ENCODE results near the gene EZH2. TPM values are rescaled to one million over a fixed set of nuclear protein-coding genes. Genes with fewer than 3 reads are reported as not detected.

Gene EZH2
- polyA plus RNA-seq, 1 donor from 2014 or later, result 67.2 TPM

DNA sequence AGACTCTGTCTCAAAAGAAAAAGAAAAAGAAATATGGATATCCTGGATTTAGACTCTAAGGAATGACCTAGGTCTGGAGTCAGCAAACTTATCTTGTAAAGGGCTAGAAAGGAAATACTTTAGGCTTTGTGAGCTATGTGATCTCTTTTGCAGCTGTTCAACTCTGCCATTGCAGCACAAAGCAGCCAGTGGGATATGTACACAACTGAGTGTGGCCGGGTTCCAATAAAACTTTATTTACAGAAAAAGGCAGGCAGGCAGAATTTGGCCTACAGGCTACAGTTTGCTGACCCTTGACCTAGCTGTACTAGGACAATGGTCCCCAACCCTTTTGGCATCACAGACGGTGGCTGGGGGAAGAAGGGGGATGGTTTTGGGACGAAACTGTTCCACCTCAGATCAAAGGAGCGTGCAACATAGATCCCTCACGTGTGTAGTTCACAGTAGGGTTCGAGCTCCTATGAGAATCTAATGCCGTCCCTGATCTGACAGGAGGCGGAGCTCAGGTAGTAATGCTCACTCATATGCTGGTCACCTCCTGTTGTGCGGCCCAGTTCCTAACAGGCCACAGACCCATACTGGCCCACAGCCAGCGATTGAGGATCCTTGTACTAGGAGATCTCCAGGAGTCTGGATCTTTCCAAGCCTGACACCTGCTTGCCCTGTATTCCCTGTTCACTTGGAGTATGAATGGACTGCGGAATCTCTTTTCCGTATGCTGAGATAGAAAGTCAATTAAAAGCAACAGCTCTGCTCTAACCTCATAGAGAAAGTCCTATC lies 122.4 kb downstream of the EZH2 start:
- no peak overlapping the region for H3K4me3 ChIP-seq (ENCODE audit: low read length)
- no peaks in the 10 kb centered on the region for H3K79me2 ChIP-seq (replicated peaks; ENCODE audit: insufficient read depth, low read length)
- H3K27ac ChIP-seq (ENCODE audit: low read length), result no peak overlapping the region
- no peak overlapping the region for H2AFZ ChIP-seq (ENCODE audit: low read depth, low read length)
- no peak overlapping the region for H3K9ac ChIP-seq (ENCODE audit: low read length)
- no peaks in the 10 kb centered on the region for H3K27me3 ChIP-seq (ENCODE audit: insufficient read depth, low read depth, low read length)
- no peaks in the 10 kb centered on the region for H3F3A ChIP-seq (ENCODE audit: insufficient read depth, low read length, poor library complexity, severe bottlenecking)
- no peaks in the 10 kb centered on the region for H3K9me3 ChIP-seq (ENCODE audit: low read length)
- H3K4me2 ChIP-seq (ENCODE audit: low read length), result no peak overlapping the region
- TF ChIP-seq RAD21 (conservative IDR thresholded peaks at IDR 0.05) (no peak), EP300 (conservative IDR thresholded peaks at IDR 0.05; ENCODE audit: poor library complexity, severe bottlenecking) (no peak), EZH2 (IDR thresholded peaks at IDR 0.05; ENCODE audit: borderline replicate concordance, insufficient read depth, low read length, poor library complexity, severe bottlenecking) (no peak), SMC3 (conservative IDR thresholded peaks at IDR 0.05; ENCODE audit: poor library complexity) (no peak), TAF1 (IDR thresholded peaks at IDR 0.05; ENCODE audit: low read depth) (no peak), MXI1 (conservative IDR thresholded peaks at IDR 0.05; ENCODE audit: poor library complexity, severe bottlenecking) (no peak), POLR2AphosphoS5 (IDR thresholded peaks at IDR 0.05) (no peak)
- TF ChIP-seq, protein P1, sequence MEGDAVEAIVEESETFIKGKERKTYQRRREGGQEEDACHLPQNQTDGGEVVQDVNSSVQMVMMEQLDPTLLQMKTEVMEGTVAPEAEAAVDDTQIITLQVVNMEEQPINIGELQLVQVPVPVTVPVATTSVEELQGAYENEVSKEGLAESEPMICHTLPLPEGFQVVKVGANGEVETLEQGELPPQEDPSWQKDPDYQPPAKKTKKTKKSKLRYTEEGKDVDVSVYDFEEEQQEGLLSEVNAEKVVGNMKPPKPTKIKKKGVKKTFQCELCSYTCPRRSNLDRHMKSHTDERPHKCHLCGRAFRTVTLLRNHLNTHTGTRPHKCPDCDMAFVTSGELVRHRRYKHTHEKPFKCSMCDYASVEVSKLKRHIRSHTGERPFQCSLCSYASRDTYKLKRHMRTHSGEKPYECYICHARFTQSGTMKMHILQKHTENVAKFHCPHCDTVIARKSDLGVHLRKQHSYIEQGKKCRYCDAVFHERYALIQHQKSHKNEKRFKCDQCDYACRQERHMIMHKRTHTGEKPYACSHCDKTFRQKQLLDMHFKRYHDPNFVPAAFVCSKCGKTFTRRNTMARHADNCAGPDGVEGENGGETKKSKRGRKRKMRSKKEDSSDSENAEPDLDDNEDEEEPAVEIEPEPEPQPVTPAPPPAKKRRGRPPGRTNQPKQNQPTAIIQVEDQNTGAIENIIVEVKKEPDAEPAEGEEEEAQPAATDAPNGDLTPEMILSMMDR (IDR thresholded peaks at IDR 0.05; ENCODE audit: poor library complexity, severe bottlenecking), result no peak
- TF ChIP-seq, protein P2, sequence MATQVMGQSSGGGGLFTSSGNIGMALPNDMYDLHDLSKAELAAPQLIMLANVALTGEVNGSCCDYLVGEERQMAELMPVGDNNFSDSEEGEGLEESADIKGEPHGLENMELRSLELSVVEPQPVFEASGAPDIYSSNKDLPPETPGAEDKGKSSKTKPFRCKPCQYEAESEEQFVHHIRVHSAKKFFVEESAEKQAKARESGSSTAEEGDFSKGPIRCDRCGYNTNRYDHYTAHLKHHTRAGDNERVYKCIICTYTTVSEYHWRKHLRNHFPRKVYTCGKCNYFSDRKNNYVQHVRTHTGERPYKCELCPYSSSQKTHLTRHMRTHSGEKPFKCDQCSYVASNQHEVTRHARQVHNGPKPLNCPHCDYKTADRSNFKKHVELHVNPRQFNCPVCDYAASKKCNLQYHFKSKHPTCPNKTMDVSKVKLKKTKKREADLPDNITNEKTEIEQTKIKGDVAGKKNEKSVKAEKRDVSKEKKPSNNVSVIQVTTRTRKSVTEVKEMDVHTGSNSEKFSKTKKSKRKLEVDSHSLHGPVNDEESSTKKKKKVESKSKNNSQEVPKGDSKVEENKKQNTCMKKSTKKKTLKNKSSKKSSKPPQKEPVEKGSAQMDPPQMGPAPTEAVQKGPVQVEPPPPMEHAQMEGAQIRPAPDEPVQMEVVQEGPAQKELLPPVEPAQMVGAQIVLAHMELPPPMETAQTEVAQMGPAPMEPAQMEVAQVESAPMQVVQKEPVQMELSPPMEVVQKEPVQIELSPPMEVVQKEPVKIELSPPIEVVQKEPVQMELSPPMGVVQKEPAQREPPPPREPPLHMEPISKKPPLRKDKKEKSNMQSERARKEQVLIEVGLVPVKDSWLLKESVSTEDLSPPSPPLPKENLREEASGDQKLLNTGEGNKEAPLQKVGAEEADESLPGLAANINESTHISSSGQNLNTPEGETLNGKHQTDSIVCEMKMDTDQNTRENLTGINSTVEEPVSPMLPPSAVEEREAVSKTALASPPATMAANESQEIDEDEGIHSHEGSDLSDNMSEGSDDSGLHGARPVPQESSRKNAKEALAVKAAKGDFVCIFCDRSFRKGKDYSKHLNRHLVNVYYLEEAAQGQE (IDR thresholded peaks at IDR 0.05; ENCODE audit: borderline replicate concordance), result no peak
- no peaks in the 10 kb centered on the region for H3K9me2 ChIP-seq (ENCODE audit: insufficient read depth, low read length)
- H4K20me1 ChIP-seq (ENCODE audit: insufficient read depth), result no peaks in the 10 kb centered on the region
- H3K36me3 ChIP-seq (ENCODE audit: insufficient read depth, low read length), result peaks cover 7% of the 10 kb centered on the region

Small RNA genes lying within 50 kb of the gene (small RNA-seq; reads per million reads assigned to genes)
- gene RF00017 (0 reads per million in 3 experiments), gene RN7SL569P (0 reads per million in 3 experiments), gene RNU7-20P (0 reads per million in 3 experiments)

Other genes starting within 250 kb of the EZH2 start
- gene CUL1, start 185.4 kb downstream of the EZH2 start, polyA plus RNA-seq, result 75.7 and 77.5 TPM in 2 replicates
- gene PDIA4, start 144.2 kb upstream of the EZH2 start, polyA plus RNA-seq, result 41.8 and 45.6 TPM in 2 replicates
- 7.8 and 8.2 TPM in 2 replicates for gene ZNF786, start 206.4 kb upstream of the EZH2 start, polyA plus RNA-seq
- gene ZNF425, start 242.0 kb upstream of the EZH2 start, polyA plus RNA-seq, result 5.1 and 6.8 TPM in 2 replicates

Data from neural cell (in vitro differentiated cells).